OCI-LY1 (cell line): Measurements from ENCODE around the gene PTCD1.

Source experiments
- H2AFZ ChIP-seq: fragments of 200-600 bp; sonication (generic), shearing (Covaris generic); 2 replicates; pipeline ENCODE4 v1.6.0; 2014; ENCODE audit warnings: antibody characterized with exemption, mild to moderate bottlenecking, low read length
- H3F3A ChIP-seq: fragments of 200-600 bp; sonication (generic), shearing (Covaris generic); 2 replicates; pipeline ENCODE4 v1.6.0; 2014; ENCODE audit warnings: mild to moderate bottlenecking, antibody characterized with exemption, low read length, moderate library complexity; ENCODE audit not compliant: insufficient read depth
- H3K27ac ChIP-seq: fragments of 200-600 bp; sonication (generic); 2 replicates; pipeline ENCODE4 v1.5.1; 2014; ENCODE audit warnings: low read length, mixed run types, mild to moderate bottlenecking, low read depth; ENCODE audit not compliant: poor library complexity, severe bottlenecking
- H3K27me3 ChIP-seq: fragments of 200-600 bp; sonication (generic); 2 replicates; pipeline ENCODE4 v1.6.0; 2014; ENCODE audit warnings: antibody characterized with exemption, mild to moderate bottlenecking, low read length, moderate library complexity; ENCODE audit not compliant: insufficient read depth
- H3K36me3 ChIP-seq: fragments of 200-600 bp; sonication (generic); 2 replicates; pipeline ENCODE4 v1.6.1; 2014; ENCODE audit warnings: mild to moderate bottlenecking, antibody characterized with exemption, low read length, moderate library complexity, mixed read lengths; ENCODE audit not compliant: insufficient read depth
- H3K4me1 ChIP-seq: fragments of 200-600 bp; sonication (generic); 2 replicates; pipeline ENCODE4 v1.5.1; 2014; ENCODE audit warnings: mild to moderate bottlenecking, low read length, moderate library complexity; ENCODE audit not compliant: insufficient read depth, severe bottlenecking
- H3K4me2 ChIP-seq: fragments of 200-600 bp; sonication (generic), shearing (Covaris generic); 2 replicates; pipeline ENCODE4 v1.6.1; 2014; ENCODE audit warnings: low read length
- H3K4me3 ChIP-seq: fragments of 200-600 bp; sonication (generic); 2 replicates; pipeline ENCODE4 v1.5.1; 2014; ENCODE audit warnings: low read length, low read depth, mild to moderate bottlenecking, mixed read lengths; ENCODE audit not compliant: poor library complexity, severe bottlenecking
- H3K79me2 ChIP-seq: fragments of 200-600 bp; shearing (Covaris generic); 2 replicates; pipeline ENCODE4 v1.6.1; 2016; ENCODE audit warnings: mixed run types, low read length, mixed read lengths; ENCODE audit not compliant: insufficient read depth
- H3K9ac ChIP-seq: fragments of 200-600 bp; sonication (generic), shearing (Covaris generic); 2 replicates; pipeline ENCODE4 v1.6.1; 2014; ENCODE audit warnings: mild to moderate bottlenecking, low read length, mixed read lengths
- H3K9me2 ChIP-seq: fragments of 200-600 bp; sonication (generic), shearing (Covaris generic); 2 replicates; pipeline ENCODE4 v1.6.1; 2014; ENCODE audit warnings: low read depth, mild to moderate bottlenecking, low read length, mixed read lengths
- H3K9me3 ChIP-seq: fragments of 200-600 bp; shearing (Covaris generic); 2 replicates; pipeline ENCODE4 v1.6.1; 2014; ENCODE audit warnings: low read length, mixed read lengths
- H4K20me1 ChIP-seq: fragments of 200-600 bp; sonication (generic), shearing (Covaris generic); 2 replicates; pipeline ENCODE4 v1.6.0; 2016; ENCODE audit warnings: mild to moderate bottlenecking, low read length; ENCODE audit not compliant: insufficient read depth
- EZH2 ChIP-seq: fragments of 200-600 bp; sonication (generic), shearing (Covaris generic); IDR thresholded peaks from 2 replicates; pipeline ENCODE4 v1.8.0; 2017; ENCODE audit warnings: borderline replicate concordance, mixed run types, mild to moderate bottlenecking, antibody characterized with exemption, low read length, moderate library complexity, mixed read lengths
- TF ChIP-seq, protein P1 (sequence below): fragments of 200-600 bp; sonication (generic), shearing (Covaris generic); IDR thresholded peaks from 2 replicates; pipeline ENCODE4 v1.5.1; 2017; ENCODE audit warnings: mild to moderate bottlenecking, antibody characterized with exemption, low read length, moderate library complexity, mixed read lengths

The PTCD1 gene

DNA sequence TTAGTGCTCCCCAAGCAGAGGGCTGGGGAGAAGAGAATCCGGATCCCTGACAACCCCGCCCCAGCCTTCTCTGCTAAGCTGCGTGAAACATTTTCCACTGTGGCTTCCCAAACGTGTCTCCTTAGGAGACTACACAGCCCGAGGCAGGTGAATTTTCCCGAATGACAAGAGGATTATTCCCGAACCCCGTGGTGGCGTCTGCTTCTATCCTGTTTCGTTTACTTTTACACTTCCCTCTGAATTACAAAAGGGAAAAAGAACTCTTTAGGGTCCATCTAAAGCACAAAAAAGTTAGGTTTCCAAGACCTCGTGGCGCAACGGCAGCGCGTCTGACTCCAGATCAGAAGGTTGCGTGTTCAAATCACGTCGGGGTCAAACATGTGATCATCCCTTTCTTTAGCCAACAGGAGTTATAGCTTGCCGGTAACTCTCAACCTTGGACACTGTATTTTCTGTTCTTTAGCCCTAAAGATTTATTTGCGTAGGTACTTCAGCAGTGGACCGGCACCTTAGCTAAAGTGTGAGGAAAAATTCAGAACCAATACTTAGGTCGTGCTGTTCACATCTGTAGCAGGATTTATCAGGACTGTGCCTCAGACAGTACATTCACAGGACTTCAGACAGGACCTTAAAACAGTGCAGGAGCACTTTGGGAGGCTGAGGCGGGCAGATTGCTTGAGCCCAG lies 30.9 kb upstream of the PTCD1 start:
- Histone ChIP-seq H3K27ac (no peak overlapping the region), H3K4me1 (peaks cover 41% of the 10 kb centered on the region), H3K9me3 (no peaks in the 10 kb centered on the region), H4K20me1 (no peaks in the 10 kb centered on the region), H3K4me3 (no peak overlapping the region), H3F3A (no peaks in the 10 kb centered on the region), H3K79me2 (peaks cover 29% of the 10 kb centered on the region), H3K4me2 (no peak overlapping the region), H3K27me3 (no peaks in the 10 kb centered on the region), H3K9ac (no peak overlapping the region), H3K36me3 (peaks cover 6% of the 10 kb centered on the region; the same call in 1 of the 2 replicates), H2AFZ (no peak overlapping the region), H3K9me2 (no peaks in the 10 kb centered on the region)
- TF ChIP-seq, protein P1, sequence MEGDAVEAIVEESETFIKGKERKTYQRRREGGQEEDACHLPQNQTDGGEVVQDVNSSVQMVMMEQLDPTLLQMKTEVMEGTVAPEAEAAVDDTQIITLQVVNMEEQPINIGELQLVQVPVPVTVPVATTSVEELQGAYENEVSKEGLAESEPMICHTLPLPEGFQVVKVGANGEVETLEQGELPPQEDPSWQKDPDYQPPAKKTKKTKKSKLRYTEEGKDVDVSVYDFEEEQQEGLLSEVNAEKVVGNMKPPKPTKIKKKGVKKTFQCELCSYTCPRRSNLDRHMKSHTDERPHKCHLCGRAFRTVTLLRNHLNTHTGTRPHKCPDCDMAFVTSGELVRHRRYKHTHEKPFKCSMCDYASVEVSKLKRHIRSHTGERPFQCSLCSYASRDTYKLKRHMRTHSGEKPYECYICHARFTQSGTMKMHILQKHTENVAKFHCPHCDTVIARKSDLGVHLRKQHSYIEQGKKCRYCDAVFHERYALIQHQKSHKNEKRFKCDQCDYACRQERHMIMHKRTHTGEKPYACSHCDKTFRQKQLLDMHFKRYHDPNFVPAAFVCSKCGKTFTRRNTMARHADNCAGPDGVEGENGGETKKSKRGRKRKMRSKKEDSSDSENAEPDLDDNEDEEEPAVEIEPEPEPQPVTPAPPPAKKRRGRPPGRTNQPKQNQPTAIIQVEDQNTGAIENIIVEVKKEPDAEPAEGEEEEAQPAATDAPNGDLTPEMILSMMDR = no peak
- no peak for TF ChIP-seq EZH2

DNA sequence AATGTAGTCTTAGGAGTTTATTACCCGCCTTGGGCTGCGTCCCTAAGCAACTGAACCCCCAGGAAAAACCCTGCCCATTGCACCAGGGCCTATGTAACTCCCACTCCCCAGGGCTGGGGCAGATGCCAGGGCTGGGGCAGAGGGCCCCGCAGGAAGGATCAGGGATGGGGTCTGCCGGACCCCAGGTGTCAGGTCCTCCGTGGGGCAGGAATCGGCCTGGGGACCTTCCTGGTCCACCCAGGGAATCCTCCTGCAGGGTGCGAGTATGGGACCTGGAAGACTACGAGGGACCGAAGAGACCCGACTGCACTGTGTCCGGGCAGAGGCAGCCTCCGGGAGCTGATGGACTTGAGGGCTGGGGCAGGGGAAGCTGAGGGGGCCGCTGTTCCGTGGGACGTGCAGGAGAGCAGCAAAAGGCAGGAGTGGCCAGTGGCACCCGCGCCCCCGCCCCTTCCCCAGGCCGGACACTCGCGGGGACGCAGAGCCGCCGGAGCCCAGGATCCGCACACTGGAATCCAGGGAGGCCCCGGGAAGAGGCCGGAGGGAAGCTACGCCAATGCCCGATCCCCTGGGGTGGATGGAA lies 29.8 kb upstream of the PTCD1 start:
- Histone ChIP-seq H3K27me3 (no peaks in the 10 kb centered on the region), H3K79me2 (peaks cover 29% of the 10 kb centered on the region), H3K9me3 (no peaks in the 10 kb centered on the region), H3K4me1 (peaks cover 33% of the 10 kb centered on the region), H3K9me2 (no peaks in the 10 kb centered on the region), H3K4me2 (no peak overlapping the region), H4K20me1 (no peaks in the 10 kb centered on the region), H3K4me3 (no peak overlapping the region), H3K27ac (no peak overlapping the region), H3K36me3 (peaks cover 16% of the 10 kb centered on the region), H3F3A (no peaks in the 10 kb centered on the region), H3K9ac (no peak overlapping the region), H2AFZ (no peak overlapping the region)
- TF ChIP-seq, protein P1 = no peak
- no peak for TF ChIP-seq EZH2

DNA sequence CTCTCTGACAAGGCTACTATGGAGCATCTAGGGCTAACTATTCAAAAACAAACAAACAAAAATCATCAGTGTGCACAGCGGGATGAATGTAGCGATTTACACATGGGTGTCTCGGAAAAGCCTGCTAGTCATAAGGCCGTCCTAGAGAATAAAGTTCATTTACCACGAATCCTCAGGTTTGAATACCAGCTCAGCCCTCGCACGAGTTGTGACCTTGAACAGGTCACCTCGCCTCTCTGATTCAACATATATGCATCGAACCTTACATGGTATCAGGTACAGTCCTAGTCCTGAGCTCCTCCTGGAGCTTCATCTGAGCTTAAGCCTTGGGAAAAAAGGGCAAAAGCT lies 26.8 kb upstream of the PTCD1 start:
- Histone ChIP-seq H3K27ac (peak overlapping the region; percentile 40), H4K20me1 (no peaks in the 10 kb centered on the region)

More for the DNA sequence above, 26.8 kb upstream of the PTCD1 start:
- no peak for TF ChIP-seq EZH2
- TF ChIP-seq, protein P1 = no peak
- H3K27me3 ChIP-seq = no peaks in the 10 kb centered on the region
- peak overlapping the region; percentile 94 for H3K9ac ChIP-seq
- no peak overlapping the region for H2AFZ ChIP-seq
- no peaks in the 10 kb centered on the region for H3K9me3 ChIP-seq
- peak overlapping the region; percentile 87 for H3K4me3 ChIP-seq
- H3K79me2 ChIP-seq = peaks cover 50% of the 10 kb centered on the region
- H3K36me3 ChIP-seq = peaks cover 44% of the 10 kb centered on the region
- no peaks in the 10 kb centered on the region for H3K9me2 ChIP-seq
- peaks cover 26% of the 10 kb centered on the region for H3K4me1 ChIP-seq
- peak overlapping the region; percentile 97 for H3K4me2 ChIP-seq
- no peaks in the 10 kb centered on the region for H3F3A ChIP-seq
